HepG2 (cell line): Measurements from ENCODE around the gene ZCCHC12. TPM values are rescaled to one million over a fixed set of nuclear protein-coding genes. Genes with fewer than 3 reads are reported as not detected.

Source experiments
- ATAC-seq: fragments of 200-7000 bp; cut with Tn5 transposase; 3 replicates; pipeline ENCODE4 v1.9.1; 2020; ENCODE audit warnings: mild to moderate bottlenecking, moderate library complexity
- BruUV-seq: library from RNA; stranded (reverse); fragments of 400-500 nt; replicated peaks from 2 replicates; lab custom pipeline; 2021; lab: Mats Ljungman, UMichigan
- CTCF ChIA-PET: fragments of 300-600 bp; formaldehyde crosslinking; extraction: SDS; loops from one replicate; lab custom pipeline; 2021; ENCODE audit warnings: low total read pairs, inconsistent platforms, low intra/inter-chr PET ratio; lab: Yijun Ruan, JAX
- POLR2A ChIA-PET: fragments of 350-600 bp; sonication (Branson Sonifier 250); formaldehyde crosslinking; loops from one replicate; lab custom pipeline; 2020; ENCODE audit warnings: antibody characterized with exemption, inconsistent platforms; lab: Yijun Ruan, JAX
- DNase-seq: peaks from one replicate; pipeline ENCODE4 v3.0.0-alpha.2; 2015; ENCODE audit warnings: low spot score
- FAIRE-seq: peaks from 3 replicates; lab custom pipeline; 2011; peaks lifted over from hg19 to GRCh38; lab: Jason Lieb, UNC
- H2AFZ ChIP-seq: one replicate; pipeline ENCODE4 v1.6.1; 2011; ENCODE audit warnings: low read length, inconsistent platforms
- H3K27ac ChIP-seq: fragments of 300-600 bp; 3 replicates; pipeline ENCODE4 v1.8.0; 2011; ENCODE audit warnings: mixed run types, mild to moderate bottlenecking, mixed read lengths, low read length, inconsistent platforms; ENCODE audit not compliant: insufficient read depth; ENCODE audit errors: extremely low read length
- H3K27me3 ChIP-seq, 2 experiments: fragments of 200-600 bp in 1 of 2; 2 replicates in 1 of 2; 3 replicates in 1 of 2; pipeline versions ENCODE4 v1.6.0 to v1.8.0; 2011; ENCODE audit warnings: low read length in 2 of 2, mild to moderate bottlenecking in 2 of 2, moderate library complexity in 2 of 2, inconsistent platforms in 1 of 2; ENCODE audit not compliant: insufficient read depth in 2 of 2, control insufficient read depth in 1 of 2
- H3K36me3 ChIP-seq, 2 experiments: fragments of 200-600 bp in 1 of 2; replicated peaks in 1 of 2; 2 replicates in 1 of 2; 3 replicates in 1 of 2; pipeline versions ENCODE4 v1.5.1 to v1.8.0; 2011; ENCODE audit warnings: low read length in 2 of 2, inconsistent platforms in 1 of 2; ENCODE audit not compliant: insufficient read depth in 2 of 2, control insufficient read depth in 1 of 2
- H3K4me1 ChIP-seq: 2 replicates; pipeline ENCODE4 v1.5.1; 2012; ENCODE audit warnings: low read length, inconsistent platforms; ENCODE audit not compliant: insufficient read depth
- H3K4me2 ChIP-seq: 2 replicates; pipeline ENCODE4 v1.6.0; 2011; ENCODE audit warnings: low read depth, low read length, inconsistent platforms
- H3K4me3 ChIP-seq, 3 experiments: fragments of 200-600 bp in 1 of 3; sonication (generic), shearing (Covaris generic) in 1 of 3; replicated peaks in 1 of 3; 2 replicates each; pipeline ENCODE4 v1.5.1; 2011 to 2016; ENCODE audit warnings: low read length in 3 of 3, inconsistent platforms in 2 of 3, low read depth in 2 of 3, mild to moderate bottlenecking in 2 of 3, control low read depth in 1 of 3, mixed read lengths in 1 of 3; ENCODE audit not compliant: insufficient read depth in 1 of 3
- H3K79me2 ChIP-seq: one replicate; pipeline ENCODE4 v1.6.1; 2011; ENCODE audit warnings: low read length, inconsistent platforms; ENCODE audit not compliant: insufficient read depth
- H3K9ac ChIP-seq: 2 replicates; pipeline ENCODE4 v1.6.0; 2011; ENCODE audit warnings: mild to moderate bottlenecking, low read depth, low read length, inconsistent platforms; ENCODE audit not compliant: insufficient read depth
- H3K9me3 ChIP-seq: 2 replicates; pipeline ENCODE4 v1.5.1; 2012; ENCODE audit warnings: mild to moderate bottlenecking, low read length
- H4K20me1 ChIP-seq: 2 replicates; pipeline ENCODE4 v1.6.0; 2011; ENCODE audit warnings: inconsistent platforms, mild to moderate bottlenecking, low read length, moderate library complexity; ENCODE audit not compliant: insufficient read depth
- ATAD3A ChIP-seq: sonication (generic); formaldehyde crosslinking; IDR thresholded peaks from 2 replicates; pipeline ENCODE4 v1.4.0; 2020; ENCODE audit warnings: missing genetic modification reagents
- CC2D1A ChIP-seq: sonication (generic); formaldehyde crosslinking; IDR thresholded peaks from 2 replicates; pipeline ENCODE4 v1.8.1; 2023; ENCODE audit warnings: mild to moderate bottlenecking, missing genetic modification reagents
- DNMT3B ChIP-seq: conservative IDR thresholded peaks from 2 replicates; pipeline ENCODE4 v1.6.1; 2016; ENCODE audit warnings: missing biosample characterization, control low read depth
- ESRRA ChIP-seq: sonication (generic); formaldehyde crosslinking; IDR thresholded peaks from 2 replicates; pipeline ENCODE4 v1.5.1; 2020; ENCODE audit warnings: mild to moderate bottlenecking, low read depth, missing genetic modification reagents
- GATAD2A ChIP-seq: IDR thresholded peaks from 2 replicates; pipeline ENCODE4 v1.6.1; 2016
- MTA3 ChIP-seq: sonication (generic); formaldehyde crosslinking; IDR thresholded peaks from 2 replicates; pipeline ENCODE4 v1.4.0; 2020; ENCODE audit warnings: missing genetic modification reagents
- RNF2 ChIP-seq: fragments of 450-650 bp; conservative IDR thresholded peaks from 2 replicates; pipeline ENCODE4 v1.6.1; 2016; ENCODE audit warnings: low read depth
- SMARCE1 ChIP-seq: fragments of 450-650 bp; IDR thresholded peaks from 2 replicates; pipeline ENCODE4 v1.6.1; 2017; ENCODE audit warnings: borderline replicate concordance
- SNAPC2 ChIP-seq: sonication (generic); formaldehyde crosslinking; IDR thresholded peaks from 2 replicates; pipeline ENCODE4 v1.8.1; 2022; ENCODE audit warnings: mild to moderate bottlenecking, missing genetic modification reagents
- ZNF552 ChIP-seq: sonication (generic); formaldehyde crosslinking; IDR thresholded peaks from 2 replicates; pipeline ENCODE4 v1.9.0; 2022; ENCODE audit warnings: missing genetic modification reagents, mild to moderate bottlenecking, borderline replicate concordance
- ZNF557 ChIP-seq: sonication (generic); formaldehyde crosslinking; IDR thresholded peaks from 2 replicates; pipeline ENCODE4 v1.4.0; 2020; ENCODE audit warnings: missing genetic modification reagents
- ZNF775 ChIP-seq: sonication (generic); formaldehyde crosslinking; IDR thresholded peaks from 2 replicates; pipeline ENCODE4 v1.4.0; 2020; ENCODE audit warnings: missing genetic modification reagents, mild to moderate bottlenecking, moderate library complexity, borderline replicate concordance
- ZNF879 ChIP-seq: sonication (generic); formaldehyde crosslinking; IDR thresholded peaks from 2 replicates; pipeline ENCODE4 v1.8.1; 2023; ENCODE audit warnings: missing genetic modification reagents
- WGBS: methylation state at CpG from one replicate; pipeline ENCODE4 v1.1.6; 2017; ENCODE audit warnings: low lambda C conversion rate; 5-methylcytosine and 5-hydroxymethylcytosine counted together
- in situ Hi-C: cut with HindIII; loops from 2 replicates; pipeline ENCODE4 v1.10.0; 2017; ENCODE audit warnings: low pct_unique_long_range_greater_than_20kb; ENCODE audit not compliant: extremely low pct_ligation_motif_present
- intact Hi-C: fragments of 100-400 bp; cut with micrococcal nuclease; formaldehyde crosslinking; loops from one replicate; pipeline ENCODE4 v1.10.0; 2022; ENCODE audit not compliant: unreplicated experiment
- polyA plus RNA-seq, 8 experiments: library from polyadenylated mRNA; depleted of rRNA in 3 of 8; stranded (reverse) in 7 of 8; unstranded in 1 of 8; fragments of >200 nt; fragmentation: Illumina TruSeq in 4 of 8; extraction: Trizol in 4 of 8; gene quantifications; 2 replicates each; pipeline versions ENCODE4 v1.2.1 to v1.2.3, GENCODE V29; 2011 to 2016; ENCODE audit warnings: low read depth in 4 of 8, missing spikeins in 1 of 8, mixed read lengths in 1 of 8; ENCODE audit not compliant: insufficient read depth in 1 of 8
- total RNA-seq, 5 experiments: library from RNA; depleted of rRNA; stranded (reverse); fragments of >200 nt; fragmentation: Illumina TruSeq; extraction: Trizol; gene quantifications; 2 replicates each; pipeline ENCODE4 v1.2.3, GENCODE V29; 2016; ENCODE audit warnings: low read depth in 1 of 5
- TF ChIP-seq, protein P1 (sequence below): sonication (generic); formaldehyde crosslinking; IDR thresholded peaks from 2 replicates; pipeline ENCODE4 v1.5.1; 2020; ENCODE audit warnings: missing genetic modification reagents, mild to moderate bottlenecking, borderline replicate concordance
- TF ChIP-seq, protein P2 (sequence below): IDR thresholded peaks from 2 replicates; pipeline ENCODE4 v1.6.1; 2016; ENCODE audit warnings: low read depth, missing genetic modification reagents, missing compliant biosample characterization

The ZCCHC12 gene
- total and polyA plus RNA-seq, 2 of the 13 experiments (the other 11 are each of a cell fraction or from before 2014, with no cell fraction given), result 0.05 to 0.20 TPM

DNA sequence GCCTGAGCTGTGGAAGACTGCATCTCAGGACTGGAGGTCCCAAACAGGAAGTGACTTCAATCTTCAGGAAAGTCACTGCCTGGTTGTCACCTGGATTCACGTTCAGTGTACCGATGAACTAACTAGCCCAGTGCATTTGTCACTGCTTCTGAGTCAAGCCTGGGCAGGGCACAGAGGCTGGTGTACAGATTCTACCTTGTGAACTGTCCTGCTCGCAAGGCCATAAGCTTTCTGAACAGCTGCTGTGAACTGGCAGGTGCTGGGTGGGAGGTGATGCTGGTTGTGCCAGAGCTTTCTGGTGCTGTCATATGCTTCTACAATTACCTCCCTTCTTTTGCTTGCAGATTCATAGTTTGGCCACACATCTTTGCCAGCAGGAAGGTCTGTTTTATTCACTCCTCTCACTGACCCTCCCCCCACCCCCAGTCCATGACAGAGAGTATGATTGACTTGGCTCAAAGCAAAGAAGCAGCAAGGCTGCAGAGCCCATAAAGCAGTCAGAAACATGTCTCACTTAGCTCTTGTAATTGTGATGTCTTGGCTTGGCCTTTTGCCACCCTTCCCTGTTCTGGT, 40.5 kb downstream of the ZCCHC12 start:
- in situ Hi-C loops (loop anchor here (25.0 kb wide), 1 partner anchor 123 kb away; no protein-coding TSS in a partner anchor), intact Hi-C loops (no loop called here)
- no CpG with 5 or more reads among the region's 3 CpGs for WGBS
- ChIA-PET POLR2A (no interaction called here), CTCF (no interaction called here)
- H4K20me1 ChIP-seq, result no peaks in the 10 kb centered on the region
- no peak overlapping the region for H3K4me3 ChIP-seq
- no peaks in the 10 kb centered on the region for H3K36me3 ChIP-seq
- no peak overlapping the region for H3K4me2 ChIP-seq
- H3K27me3 ChIP-seq, result no peaks in the 10 kb centered on the region
- FAIRE-seq (no peak), ATAC-seq (no peak), DNase-seq (no peak)
- TF ChIP-seq SMARCE1 (no peak), GATAD2A (CRISPR knock-in tag) (no peak), ESRRA (CRISPR knock-in tag) (no peak), RNF2 (no peak), SNAPC2 (CRISPR knock-in tag) (no peak), DNMT3B (CRISPR knock-in tag) (no peak), ZNF557 (CRISPR knock-in tag) (no peak), ZNF775 (no peak), MTA3 (CRISPR knock-in tag) (no peak), ZNF552 (CRISPR knock-in tag) (no peak), ATAD3A (CRISPR knock-in tag) (no peak), ZNF879 (CRISPR knock-in tag) (no peak), CC2D1A (CRISPR knock-in tag) (no peak)
- TF ChIP-seq, protein P1, sequence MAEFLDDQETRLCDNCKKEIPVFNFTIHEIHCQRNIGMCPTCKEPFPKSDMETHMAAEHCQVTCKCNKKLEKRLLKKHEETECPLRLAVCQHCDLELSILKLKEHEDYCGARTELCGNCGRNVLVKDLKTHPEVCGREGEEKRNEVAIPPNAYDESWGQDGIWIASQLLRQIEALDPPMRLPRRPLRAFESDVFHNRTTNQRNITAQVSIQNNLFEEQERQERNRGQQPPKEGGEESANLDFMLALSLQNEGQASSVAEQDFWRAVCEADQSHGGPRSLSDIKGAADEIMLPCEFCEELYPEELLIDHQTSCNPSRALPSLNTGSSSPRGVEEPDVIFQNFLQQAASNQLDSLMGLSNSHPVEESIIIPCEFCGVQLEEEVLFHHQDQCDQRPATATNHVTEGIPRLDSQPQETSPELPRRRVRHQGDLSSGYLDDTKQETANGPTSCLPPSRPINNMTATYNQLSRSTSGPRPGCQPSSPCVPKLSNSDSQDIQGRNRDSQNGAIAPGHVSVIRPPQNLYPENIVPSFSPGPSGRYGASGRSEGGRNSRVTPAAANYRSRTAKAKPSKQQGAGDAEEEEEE (CRISPR knock-in tag), result no peak
- TF ChIP-seq, protein P2, sequence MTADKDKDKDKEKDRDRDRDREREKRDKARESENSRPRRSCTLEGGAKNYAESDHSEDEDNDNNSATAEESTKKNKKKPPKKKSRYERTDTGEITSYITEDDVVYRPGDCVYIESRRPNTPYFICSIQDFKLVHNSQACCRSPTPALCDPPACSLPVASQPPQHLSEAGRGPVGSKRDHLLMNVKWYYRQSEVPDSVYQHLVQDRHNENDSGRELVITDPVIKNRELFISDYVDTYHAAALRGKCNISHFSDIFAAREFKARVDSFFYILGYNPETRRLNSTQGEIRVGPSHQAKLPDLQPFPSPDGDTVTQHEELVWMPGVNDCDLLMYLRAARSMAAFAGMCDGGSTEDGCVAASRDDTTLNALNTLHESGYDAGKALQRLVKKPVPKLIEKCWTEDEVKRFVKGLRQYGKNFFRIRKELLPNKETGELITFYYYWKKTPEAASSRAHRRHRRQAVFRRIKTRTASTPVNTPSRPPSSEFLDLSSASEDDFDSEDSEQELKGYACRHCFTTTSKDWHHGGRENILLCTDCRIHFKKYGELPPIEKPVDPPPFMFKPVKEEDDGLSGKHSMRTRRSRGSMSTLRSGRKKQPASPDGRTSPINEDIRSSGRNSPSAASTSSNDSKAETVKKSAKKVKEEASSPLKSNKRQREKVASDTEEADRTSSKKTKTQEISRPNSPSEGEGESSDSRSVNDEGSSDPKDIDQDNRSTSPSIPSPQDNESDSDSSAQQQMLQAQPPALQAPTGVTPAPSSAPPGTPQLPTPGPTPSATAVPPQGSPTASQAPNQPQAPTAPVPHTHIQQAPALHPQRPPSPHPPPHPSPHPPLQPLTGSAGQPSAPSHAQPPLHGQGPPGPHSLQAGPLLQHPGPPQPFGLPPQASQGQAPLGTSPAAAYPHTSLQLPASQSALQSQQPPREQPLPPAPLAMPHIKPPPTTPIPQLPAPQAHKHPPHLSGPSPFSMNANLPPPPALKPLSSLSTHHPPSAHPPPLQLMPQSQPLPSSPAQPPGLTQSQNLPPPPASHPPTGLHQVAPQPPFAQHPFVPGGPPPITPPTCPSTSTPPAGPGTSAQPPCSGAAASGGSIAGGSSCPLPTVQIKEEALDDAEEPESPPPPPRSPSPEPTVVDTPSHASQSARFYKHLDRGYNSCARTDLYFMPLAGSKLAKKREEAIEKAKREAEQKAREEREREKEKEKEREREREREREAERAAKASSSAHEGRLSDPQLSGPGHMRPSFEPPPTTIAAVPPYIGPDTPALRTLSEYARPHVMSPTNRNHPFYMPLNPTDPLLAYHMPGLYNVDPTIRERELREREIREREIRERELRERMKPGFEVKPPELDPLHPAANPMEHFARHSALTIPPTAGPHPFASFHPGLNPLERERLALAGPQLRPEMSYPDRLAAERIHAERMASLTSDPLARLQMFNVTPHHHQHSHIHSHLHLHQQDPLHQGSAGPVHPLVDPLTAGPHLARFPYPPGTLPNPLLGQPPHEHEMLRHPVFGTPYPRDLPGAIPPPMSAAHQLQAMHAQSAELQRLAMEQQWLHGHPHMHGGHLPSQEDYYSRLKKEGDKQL (CRISPR knock-in tag), result no peak
- BruUV-seq, result no TSS peak
- no peak overlapping the region for H2AFZ ChIP-seq
- no peak overlapping the region for H3K27ac ChIP-seq
- H3K9me3 ChIP-seq, result no peaks in the 10 kb centered on the region
- H3K4me1 ChIP-seq, result no peaks in the 10 kb centered on the region
- H3K79me2 ChIP-seq, result no peaks in the 10 kb centered on the region
- H3K9ac ChIP-seq, result no peak overlapping the region
